ENCODE results near the gene HS6ST3.

Gene HS6ST3

DNA sequence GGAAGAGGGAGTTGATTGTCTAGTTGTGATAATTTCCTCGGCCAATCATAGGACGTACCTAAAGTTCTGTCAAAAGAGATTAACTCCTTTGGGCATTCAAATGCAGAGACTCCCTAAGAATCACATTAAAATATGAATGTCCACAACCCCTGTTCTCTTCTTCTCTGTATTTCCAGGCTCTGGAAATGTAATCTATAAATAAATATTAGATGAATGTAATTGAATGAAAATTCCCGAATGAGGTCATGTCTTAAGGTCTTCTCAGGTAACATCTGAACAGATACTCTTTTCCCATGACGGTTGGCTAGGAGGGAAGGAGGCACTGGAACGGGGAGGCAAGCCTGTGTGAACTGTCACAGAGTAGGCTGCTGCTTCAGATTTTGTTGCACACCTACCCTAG is 759.2 kb downstream of the HS6ST3 start:
- no peak for DNase-seq (ENCODE audit: low read depth)
- no peak overlapping the region for H3K4me3 ChIP-seq (ENCODE audit: control insufficient read depth, low read depth, low read length)
- TF ChIP-seq, protein P1, sequence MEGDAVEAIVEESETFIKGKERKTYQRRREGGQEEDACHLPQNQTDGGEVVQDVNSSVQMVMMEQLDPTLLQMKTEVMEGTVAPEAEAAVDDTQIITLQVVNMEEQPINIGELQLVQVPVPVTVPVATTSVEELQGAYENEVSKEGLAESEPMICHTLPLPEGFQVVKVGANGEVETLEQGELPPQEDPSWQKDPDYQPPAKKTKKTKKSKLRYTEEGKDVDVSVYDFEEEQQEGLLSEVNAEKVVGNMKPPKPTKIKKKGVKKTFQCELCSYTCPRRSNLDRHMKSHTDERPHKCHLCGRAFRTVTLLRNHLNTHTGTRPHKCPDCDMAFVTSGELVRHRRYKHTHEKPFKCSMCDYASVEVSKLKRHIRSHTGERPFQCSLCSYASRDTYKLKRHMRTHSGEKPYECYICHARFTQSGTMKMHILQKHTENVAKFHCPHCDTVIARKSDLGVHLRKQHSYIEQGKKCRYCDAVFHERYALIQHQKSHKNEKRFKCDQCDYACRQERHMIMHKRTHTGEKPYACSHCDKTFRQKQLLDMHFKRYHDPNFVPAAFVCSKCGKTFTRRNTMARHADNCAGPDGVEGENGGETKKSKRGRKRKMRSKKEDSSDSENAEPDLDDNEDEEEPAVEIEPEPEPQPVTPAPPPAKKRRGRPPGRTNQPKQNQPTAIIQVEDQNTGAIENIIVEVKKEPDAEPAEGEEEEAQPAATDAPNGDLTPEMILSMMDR (IDR thresholded peaks at IDR 0.05; ENCODE audit: control insufficient read depth, insufficient read depth, low read depth, low read length, missing control alignments), result no peak

- TF ChIP-seq, protein P1 (IDR thresholded peaks at IDR 0.05; ENCODE audit: control insufficient read depth, insufficient read depth, low read depth, low read length, missing control alignments), result no peak
- DNase-seq (ENCODE audit: low read depth), result no peak
- no peak overlapping the region for H3K4me3 ChIP-seq (ENCODE audit: control insufficient read depth, low read depth, low read length)
These were observed 760.7 kb downstream of the HS6ST3 start for GRCh38 chr13:96850538-96851145.

- TF ChIP-seq, protein P1 (IDR thresholded peaks at IDR 0.05; ENCODE audit: control insufficient read depth, insufficient read depth, low read depth, low read length, missing control alignments), result no peak
- H3K4me3 ChIP-seq (ENCODE audit: control insufficient read depth, low read depth, low read length), result no peak overlapping the region
- DNase-seq (ENCODE audit: low read depth), result no peak
These were observed 762.0 kb downstream of the HS6ST3 start for GRCh38 chr13:96851856-96852445.

DNA sequence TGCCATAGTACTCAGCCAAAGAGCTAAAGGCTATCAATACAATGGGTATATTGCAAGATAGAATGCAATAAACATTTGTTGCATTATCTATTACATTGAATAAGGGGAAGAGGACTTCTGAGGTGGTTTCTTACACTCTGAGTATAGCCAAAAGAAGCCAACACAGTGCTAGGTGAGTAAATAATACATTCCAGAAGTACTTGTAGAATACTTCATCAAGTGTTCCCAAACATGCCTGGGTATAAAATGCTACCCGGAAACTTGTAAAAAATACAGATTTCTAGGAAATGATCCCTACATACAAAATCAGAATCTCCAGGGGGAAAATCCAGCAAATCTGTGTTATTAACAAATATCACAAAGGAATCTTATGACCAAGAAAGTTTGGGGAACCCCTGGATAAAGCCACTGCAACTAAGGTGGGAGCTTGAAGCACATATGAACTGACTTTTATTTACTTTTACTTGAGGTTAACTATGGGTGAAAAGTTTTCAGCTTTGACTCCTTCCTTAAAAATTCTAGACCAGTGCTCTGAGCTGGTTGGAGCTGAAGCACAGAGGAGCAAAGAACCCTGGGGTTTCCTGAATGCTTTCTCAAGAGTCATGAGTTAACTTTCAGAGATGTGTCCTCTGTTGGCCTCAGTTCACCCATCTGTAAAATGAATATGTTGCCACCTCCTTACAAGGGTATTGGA is 768.4 kb downstream of the HS6ST3 start:
- no peak for DNase-seq (ENCODE audit: low read depth)
- TF ChIP-seq, protein P1 (IDR thresholded peaks at IDR 0.05; ENCODE audit: control insufficient read depth, insufficient read depth, low read depth, low read length, missing control alignments), result no peak
- no peak overlapping the region for H3K4me3 ChIP-seq (ENCODE audit: control insufficient read depth, low read depth, low read length)

DNA sequence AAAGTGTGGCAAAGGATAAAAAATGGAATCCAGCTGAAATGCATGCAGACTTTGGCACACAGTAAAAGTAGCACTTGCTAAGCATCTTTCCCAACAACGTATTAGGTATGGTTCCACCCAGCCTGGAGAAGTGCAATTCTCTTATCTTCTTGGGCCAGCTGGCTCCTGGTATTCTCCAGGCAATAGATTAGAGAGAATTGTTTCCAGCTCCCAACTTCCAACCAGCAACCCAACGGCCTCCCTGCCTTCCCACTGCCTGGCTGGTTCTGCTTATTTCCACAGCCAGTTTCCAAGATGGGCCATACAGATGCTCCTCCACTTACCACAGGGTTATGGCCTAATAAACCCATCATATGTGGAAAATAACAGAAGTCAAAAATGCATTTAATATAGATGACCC is 771.0 kb downstream of the HS6ST3 start:
- DNase-seq (ENCODE audit: low read depth), result no peak
- H3K4me3 ChIP-seq (ENCODE audit: control insufficient read depth, low read depth, low read length), result no peak overlapping the region
- TF ChIP-seq, protein P1 (IDR thresholded peaks at IDR 0.05; ENCODE audit: control insufficient read depth, insufficient read depth, low read depth, low read length, missing control alignments), result no peak

- DNase-seq (ENCODE audit: low read depth), result no peak
- TF ChIP-seq, protein P1 (IDR thresholded peaks at IDR 0.05; ENCODE audit: control insufficient read depth, insufficient read depth, low read depth, low read length, missing control alignments), result no peak
- H3K4me3 ChIP-seq (ENCODE audit: control insufficient read depth, low read depth, low read length), result no peak overlapping the region
These were observed 772.2 kb downstream of the HS6ST3 start for GRCh38 chr13:96862093-96862492.
